H7 (cell line): ENCODE results near the gene RPL18. TPM values are rescaled to one million over a fixed set of nuclear protein-coding genes. Genes with fewer than 3 reads are reported as not detected.

Experiments
- DNase-seq: peaks from one replicate; pipeline ENCODE4 v3.0.0; 2012
- H3K27me3 ChIP-seq: 2 replicates; pipeline ENCODE4 v1.6.0; 2011; ENCODE audit warnings: mild to moderate bottlenecking, low read length; ENCODE audit not compliant: control insufficient read depth, insufficient read depth
- H3K36me3 ChIP-seq: replicated peaks from 2 replicates; pipeline ENCODE4 v1.5.1; 2011; ENCODE audit warnings: low read length; ENCODE audit not compliant: control insufficient read depth, insufficient read depth
- H3K4me3 ChIP-seq: 2 replicates; pipeline ENCODE4 v1.5.1; 2011; ENCODE audit warnings: low read depth, mild to moderate bottlenecking, control low read depth, low read length, moderate library complexity; ENCODE audit not compliant: insufficient read depth
- total RNA-seq: library from RNA; depleted of rRNA; stranded (reverse); fragments of >200 nt; shearing (Covaris generic); gene quantifications from 2 replicates; pipeline ENCODE4 v1.2.3, GENCODE V29; 2014; rRNA removed

Gene RPL18
- total RNA-seq, 1 experiment from 2014 or later = 5,156 TPM

GRCh38 chr19:48571378-48572162 is 47.4 kb downstream of the RPL18 start:
- H3K27me3 ChIP-seq = no peaks in the 10 kb centered on the region
- DNase-seq = peak; percentile 8

GRCh38 chr19:48569814-48570213 is 49.2 kb downstream of the RPL18 start:
- H3K36me3 ChIP-seq = no peaks in the 10 kb centered on the region
- H3K4me3 ChIP-seq = no peak overlapping the region
- H3K27me3 ChIP-seq = no peaks in the 10 kb centered on the region
- peak; percentile 12 for DNase-seq

More at GRCh38 chr19:48571378-48572162, 47.4 kb downstream of the RPL18 start:
- H3K4me3 ChIP-seq = no peak overlapping the region
- no peaks in the 10 kb centered on the region for H3K36me3 ChIP-seq

GRCh38 chr19:48568345-48568886 is 50.6 kb downstream of the RPL18 start:
- Histone ChIP-seq H3K36me3 (no peaks in the 10 kb centered on the region), H3K4me3 (peak overlapping the region; percentile 14), H3K27me3 (no peaks in the 10 kb centered on the region)
- peak; percentile 77 for DNase-seq

Other genes with a start within 250 kb of the RPL18 start
- 110 and 111 TPM in 2 replicates for gene KDELR1, start 227.6 kb downstream of the RPL18 start, total RNA-seq
- gene GRIN2D, start 225.5 kb downstream of the RPL18 start, total RNA-seq = 4.4 and 4.8 TPM in 2 replicates
- gene GRWD1, start 173.2 kb downstream of the RPL18 start, total RNA-seq = 80.6 and 97.8 TPM in 2 replicates
- gene KCNJ14, start 163.6 kb downstream of the RPL18 start, total RNA-seq = 0.21 and 0.70 TPM in 2 replicates
- gene CYTH2, start 149.8 kb downstream of the RPL18 start, total RNA-seq = 42.9 and 51.3 TPM in 2 replicates
- gene LMTK3, start 107.3 kb downstream of the RPL18 start, total RNA-seq = 3.0 and 3.6 TPM in 2 replicates
- 1.8 and 2.8 TPM in 2 replicates for gene SULT2B1, start 67.0 kb downstream of the RPL18 start, total RNA-seq
- gene SPACA4, start 12.4 kb downstream of the RPL18 start, total RNA-seq = not detected in 2 replicates
- 3.8 and 4.0 TPM in 2 replicates for gene FAM83E, start 4.1 kb downstream of the RPL18 start, total RNA-seq
- 10.9 and 26.4 TPM in 2 replicates for gene SPHK2, start 328 bp upstream of the RPL18 start, total RNA-seq
- 11.2 and 18.2 TPM in 2 replicates for gene DBP, start 18.2 kb upstream of the RPL18 start, total RNA-seq
- 10.8 and 24.0 TPM in 2 replicates for gene CA11, start 27.0 kb upstream of the RPL18 start, total RNA-seq
- gene NTN5, start 53.8 kb upstream of the RPL18 start, total RNA-seq = 0.15 TPM in 1 of 2 replicates, not detected in the other
- 0.78 and 1.8 TPM in 2 replicates for gene FUT2, start 76.8 kb upstream of the RPL18 start, total RNA-seq
- gene MAMSTR, start 100.5 kb upstream of the RPL18 start, total RNA-seq = 1.7 and 2.4 TPM in 2 replicates
- gene RASIP1, start 121.4 kb upstream of the RPL18 start, total RNA-seq = 4.5 and 4.6 TPM in 2 replicates
- 0.18 and 0.24 TPM in 2 replicates for gene IZUMO1, start 127.7 kb upstream of the RPL18 start, total RNA-seq
- gene FUT1, start 133.5 kb upstream of the RPL18 start, total RNA-seq = 6.1 and 8.2 TPM in 2 replicates
- gene FGF21, start 136.3 kb upstream of the RPL18 start, total RNA-seq = 0.35 TPM in 1 of 2 replicates, not detected in the other
- gene BCAT2, start 191.9 kb upstream of the RPL18 start, total RNA-seq = 31.5 and 40.0 TPM in 2 replicates
- 9.9 and 18.0 TPM in 2 replicates for gene HSD17B14, start 217.3 kb upstream of the RPL18 start, total RNA-seq
- gene PLEKHA4, start 249.4 kb upstream of the RPL18 start, total RNA-seq = 20.6 and 25.6 TPM in 2 replicates